Measurements from ENCODE around the gene RDH8.
A peak's percentile ranks its signal among the peaks of the same experiment; 100 is the strongest.

The RDH8 gene

GRCh38 chr19:9991425-9992191, 21.7 kb upstream of the RDH8 start:
- H3K27ac ChIP-seq (ENCODE audit: low read depth, low read length): no peak overlapping the region
- H3K27me3 ChIP-seq (ENCODE audit: control insufficient read depth, insufficient read depth, low read length): peaks cover 5% of the 10 kb centered on the region
- peaks cover under 1% of the 10 kb centered on the region for H3K4me1 ChIP-seq (ENCODE audit: control insufficient read depth, insufficient read depth, low read length)
- no peak overlapping the region for H3K4me3 ChIP-seq (ENCODE audit: low read length)
- H3K9ac ChIP-seq (ENCODE audit: low read length): no peak overlapping the region
- H3K36me3 ChIP-seq (ENCODE audit: control insufficient read depth, insufficient read depth, low read length): no peaks in the 10 kb centered on the region

- no peak overlapping the region for H3K9ac ChIP-seq (ENCODE audit: low read length)
- H3K27me3 ChIP-seq (ENCODE audit: control insufficient read depth, insufficient read depth, low read length): peaks cover 5% of the 10 kb centered on the region
- H3K4me3 ChIP-seq (ENCODE audit: low read length): no peak overlapping the region
- no peak overlapping the region for H3K27ac ChIP-seq (ENCODE audit: low read depth, low read length)
- H3K36me3 ChIP-seq (ENCODE audit: control insufficient read depth, insufficient read depth, low read length): no peaks in the 10 kb centered on the region
- H3K4me1 ChIP-seq (ENCODE audit: control insufficient read depth, insufficient read depth, low read length): no peaks in the 10 kb centered on the region
These were observed 18.2 kb upstream of the RDH8 start for GRCh38 chr19:9995084-9995483.

GRCh38 chr19:9995999-9996398, 17.3 kb upstream of the RDH8 start:
- Histone ChIP-seq H3K27ac (ENCODE audit: low read depth, low read length) (no peak overlapping the region), H3K36me3 (ENCODE audit: control insufficient read depth, insufficient read depth, low read length) (no peaks in the 10 kb centered on the region), H3K9ac (ENCODE audit: low read length) (no peak overlapping the region), H3K27me3 (ENCODE audit: control insufficient read depth, insufficient read depth, low read length) (peaks cover 5% of the 10 kb centered on the region), H3K4me1 (ENCODE audit: control insufficient read depth, insufficient read depth, low read length) (no peaks in the 10 kb centered on the region), H3K4me3 (ENCODE audit: low read length) (no peak overlapping the region)

GRCh38 chr19:9996541-9996940, 16.7 kb upstream of the RDH8 start:
- Histone ChIP-seq H3K27ac (ENCODE audit: low read depth, low read length) (no peak overlapping the region), H3K4me3 (ENCODE audit: low read length) (no peak overlapping the region), H3K4me1 (ENCODE audit: control insufficient read depth, insufficient read depth, low read length) (no peaks in the 10 kb centered on the region), H3K27me3 (ENCODE audit: control insufficient read depth, insufficient read depth, low read length) (peaks cover 5% of the 10 kb centered on the region), H3K36me3 (ENCODE audit: control insufficient read depth, insufficient read depth, low read length) (no peaks in the 10 kb centered on the region), H3K9ac (ENCODE audit: low read length) (no peak overlapping the region)

- H3K9ac ChIP-seq (ENCODE audit: low read length): no peak overlapping the region
- H3K4me1 ChIP-seq (ENCODE audit: control insufficient read depth, insufficient read depth, low read length): no peaks in the 10 kb centered on the region
- no peaks in the 10 kb centered on the region for H3K36me3 ChIP-seq (ENCODE audit: control insufficient read depth, insufficient read depth, low read length)
- no peak overlapping the region for H3K27ac ChIP-seq (ENCODE audit: low read depth, low read length)
- peaks cover 8% of the 10 kb centered on the region for H3K27me3 ChIP-seq (ENCODE audit: control insufficient read depth, insufficient read depth, low read length)
- H3K4me3 ChIP-seq (ENCODE audit: low read length): no peak overlapping the region
These were observed 13.0 kb upstream of the RDH8 start for GRCh38 chr19:10000171-10000826.

GRCh38 chr19:10001899-10002298, 11.4 kb upstream of the RDH8 start:
- H3K9ac ChIP-seq (ENCODE audit: low read length): no peak overlapping the region
- H3K4me3 ChIP-seq (ENCODE audit: low read length): no peak overlapping the region
- H3K36me3 ChIP-seq (ENCODE audit: control insufficient read depth, insufficient read depth, low read length): no peaks in the 10 kb centered on the region
- no peak overlapping the region for H3K27ac ChIP-seq (ENCODE audit: low read depth, low read length)
- H3K27me3 ChIP-seq (ENCODE audit: control insufficient read depth, insufficient read depth, low read length): peaks cover 2% of the 10 kb centered on the region
- no peaks in the 10 kb centered on the region for H3K4me1 ChIP-seq (ENCODE audit: control insufficient read depth, insufficient read depth, low read length)

GRCh38 chr19:10003271-10003670, 10.0 kb upstream of the RDH8 start:
- Histone ChIP-seq H3K9ac (ENCODE audit: low read length) (no peak overlapping the region), H3K4me1 (ENCODE audit: control insufficient read depth, insufficient read depth, low read length) (no peaks in the 10 kb centered on the region), H3K27ac (ENCODE audit: low read depth, low read length) (no peak overlapping the region), H3K27me3 (ENCODE audit: control insufficient read depth, insufficient read depth, low read length) (peaks cover 2% of the 10 kb centered on the region), H3K4me3 (ENCODE audit: low read length) (no peak overlapping the region), H3K36me3 (ENCODE audit: control insufficient read depth, insufficient read depth, low read length) (no peaks in the 10 kb centered on the region)

- no peak overlapping the region for H3K27ac ChIP-seq (ENCODE audit: low read depth, low read length)
- no peak overlapping the region for H3K9ac ChIP-seq (ENCODE audit: low read length)
- no peaks in the 10 kb centered on the region for H3K36me3 ChIP-seq (ENCODE audit: control insufficient read depth, insufficient read depth, low read length)
- peaks cover 3% of the 10 kb centered on the region for H3K27me3 ChIP-seq (ENCODE audit: control insufficient read depth, insufficient read depth, low read length)
- H3K4me3 ChIP-seq (ENCODE audit: low read length): no peak overlapping the region
- H3K4me1 ChIP-seq (ENCODE audit: control insufficient read depth, insufficient read depth, low read length): no peaks in the 10 kb centered on the region
These were observed 8.7 kb upstream of the RDH8 start for GRCh38 chr19:10004617-10005016.

- H3K4me3 ChIP-seq (ENCODE audit: low read length): no peak overlapping the region
- H3K4me1 ChIP-seq (ENCODE audit: control insufficient read depth, insufficient read depth, low read length): no peaks in the 10 kb centered on the region
- no peaks in the 10 kb centered on the region for H3K36me3 ChIP-seq (ENCODE audit: control insufficient read depth, insufficient read depth, low read length)
- H3K9ac ChIP-seq (ENCODE audit: low read length): no peak overlapping the region
- H3K27ac ChIP-seq (ENCODE audit: low read depth, low read length): no peak overlapping the region
- H3K27me3 ChIP-seq (ENCODE audit: control insufficient read depth, insufficient read depth, low read length): peaks cover 6% of the 10 kb centered on the region
These were observed 7.5 kb upstream of the RDH8 start for GRCh38 chr19:10005632-10006334.

GRCh38 chr19:10006335-10006708, 7.0 kb upstream of the RDH8 start:
- Histone ChIP-seq H3K4me3 (ENCODE audit: low read length) (no peak overlapping the region), H3K4me1 (ENCODE audit: control insufficient read depth, insufficient read depth, low read length) (no peaks in the 10 kb centered on the region)

GRCh38 chr19:10006752-10007323, 6.4 kb upstream of the RDH8 start:
- no peaks in the 10 kb centered on the region for H3K4me1 ChIP-seq (ENCODE audit: control insufficient read depth, insufficient read depth, low read length)
- peak overlapping the region; percentile 38 for H3K27ac ChIP-seq (ENCODE audit: low read depth, low read length)
- H3K36me3 ChIP-seq (ENCODE audit: control insufficient read depth, insufficient read depth, low read length): no peaks in the 10 kb centered on the region
- H3K4me3 ChIP-seq (ENCODE audit: low read length): no peak overlapping the region
- H3K27me3 ChIP-seq (ENCODE audit: control insufficient read depth, insufficient read depth, low read length): peaks cover 9% of the 10 kb centered on the region
- H3K9ac ChIP-seq (ENCODE audit: low read length): no peak overlapping the region

More at GRCh38 chr19:10006335-10006708, 7.0 kb upstream of the RDH8 start:
- Histone ChIP-seq H3K27ac (ENCODE audit: low read depth, low read length) (peak overlapping the region; percentile 38), H3K36me3 (ENCODE audit: control insufficient read depth, insufficient read depth, low read length) (no peaks in the 10 kb centered on the region), H3K27me3 (ENCODE audit: control insufficient read depth, insufficient read depth, low read length) (peaks cover 6% of the 10 kb centered on the region), H3K9ac (ENCODE audit: low read length) (no peak overlapping the region)

GRCh38 chr19:10007371-10008183, 5.7 kb upstream of the RDH8 start:
- Histone ChIP-seq H3K36me3 (ENCODE audit: control insufficient read depth, insufficient read depth, low read length) (no peaks in the 10 kb centered on the region), H3K27ac (ENCODE audit: low read depth, low read length) (peak overlapping the region; percentile 45), H3K27me3 (ENCODE audit: control insufficient read depth, insufficient read depth, low read length) (peaks cover 11% of the 10 kb centered on the region), H3K4me3 (ENCODE audit: low read length) (peak overlapping the region; percentile 3), H3K9ac (ENCODE audit: low read length) (no peak overlapping the region), H3K4me1 (ENCODE audit: control insufficient read depth, insufficient read depth, low read length) (no peaks in the 10 kb centered on the region)

All from rectal smooth muscle tissue (tissue), 1 donor.